PC-3 (cell line): ENCODE measurements around the gene MACO1.

Experiments
- EZH2 ChIP-seq: fragments of 300-600 bp; sonication (generic); IDR thresholded peaks from one replicate; pipeline ENCODE4 v1.6.1; 2017; ENCODE audit warnings: antibody characterized with exemption, mild to moderate bottlenecking, low read length; ENCODE audit not compliant: unreplicated experiment
- TF ChIP-seq, protein P1 (sequence below): fragments of 300-600 bp; sonication (generic); conservative IDR thresholded peaks from 2 replicates; pipeline ENCODE4 v1.5.1; 2017; ENCODE audit warnings: antibody characterized with exemption, low read depth, mild to moderate bottlenecking, low read length

DNA sequence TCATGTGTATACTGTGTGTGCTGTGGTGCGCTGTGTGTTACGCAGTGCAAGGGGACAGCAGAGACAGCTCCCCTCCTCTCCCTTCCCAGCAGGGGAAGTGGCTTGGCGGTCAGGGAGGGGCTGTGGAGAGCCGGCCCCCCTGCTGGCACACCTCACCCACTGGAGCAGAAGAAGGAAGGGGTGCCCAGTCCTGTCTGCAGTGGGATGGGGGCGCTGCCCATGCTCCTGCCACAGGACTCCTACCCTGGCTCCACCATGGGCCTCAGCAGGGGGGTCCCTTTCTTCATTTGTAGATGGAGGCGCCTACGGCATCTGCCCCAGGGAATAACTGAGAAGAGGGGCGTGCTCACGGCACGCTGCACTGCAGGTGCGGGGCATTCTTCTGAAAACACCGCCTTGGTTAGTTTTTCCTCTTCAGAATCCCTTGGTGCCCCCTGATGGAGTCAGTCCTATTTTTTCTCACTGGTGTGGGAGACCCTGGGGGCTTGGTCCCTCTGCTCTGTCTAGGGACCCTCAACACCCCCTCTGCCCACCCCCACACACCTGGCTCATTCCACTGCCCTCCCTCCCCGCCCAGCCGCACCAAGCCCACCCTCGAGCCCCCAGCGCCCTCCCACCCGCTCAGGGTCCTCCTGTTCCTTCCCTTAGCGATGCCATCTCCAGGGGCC is 99.0 kb downstream of the MACO1 start:
- TF ChIP-seq, protein P1, sequence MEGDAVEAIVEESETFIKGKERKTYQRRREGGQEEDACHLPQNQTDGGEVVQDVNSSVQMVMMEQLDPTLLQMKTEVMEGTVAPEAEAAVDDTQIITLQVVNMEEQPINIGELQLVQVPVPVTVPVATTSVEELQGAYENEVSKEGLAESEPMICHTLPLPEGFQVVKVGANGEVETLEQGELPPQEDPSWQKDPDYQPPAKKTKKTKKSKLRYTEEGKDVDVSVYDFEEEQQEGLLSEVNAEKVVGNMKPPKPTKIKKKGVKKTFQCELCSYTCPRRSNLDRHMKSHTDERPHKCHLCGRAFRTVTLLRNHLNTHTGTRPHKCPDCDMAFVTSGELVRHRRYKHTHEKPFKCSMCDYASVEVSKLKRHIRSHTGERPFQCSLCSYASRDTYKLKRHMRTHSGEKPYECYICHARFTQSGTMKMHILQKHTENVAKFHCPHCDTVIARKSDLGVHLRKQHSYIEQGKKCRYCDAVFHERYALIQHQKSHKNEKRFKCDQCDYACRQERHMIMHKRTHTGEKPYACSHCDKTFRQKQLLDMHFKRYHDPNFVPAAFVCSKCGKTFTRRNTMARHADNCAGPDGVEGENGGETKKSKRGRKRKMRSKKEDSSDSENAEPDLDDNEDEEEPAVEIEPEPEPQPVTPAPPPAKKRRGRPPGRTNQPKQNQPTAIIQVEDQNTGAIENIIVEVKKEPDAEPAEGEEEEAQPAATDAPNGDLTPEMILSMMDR, result no peak
- no peak for TF ChIP-seq EZH2
